Stimulated activated CD4-positive, alpha-beta T cell treated with anti-CD3 and anti-CD28 coated beads, TNF-alpha, amount 100 ng/mL, for 48 hours (primary cell): ENCODE results near the gene POC1B.

Experiments used
- DNase-seq, 3 donors: peaks; one replicate each; pipeline ENCODE4 v3.0.0-alpha.2; 2020; ENCODE audit warnings: low read depth in 3 of 3

POC1B gene

DNA sequence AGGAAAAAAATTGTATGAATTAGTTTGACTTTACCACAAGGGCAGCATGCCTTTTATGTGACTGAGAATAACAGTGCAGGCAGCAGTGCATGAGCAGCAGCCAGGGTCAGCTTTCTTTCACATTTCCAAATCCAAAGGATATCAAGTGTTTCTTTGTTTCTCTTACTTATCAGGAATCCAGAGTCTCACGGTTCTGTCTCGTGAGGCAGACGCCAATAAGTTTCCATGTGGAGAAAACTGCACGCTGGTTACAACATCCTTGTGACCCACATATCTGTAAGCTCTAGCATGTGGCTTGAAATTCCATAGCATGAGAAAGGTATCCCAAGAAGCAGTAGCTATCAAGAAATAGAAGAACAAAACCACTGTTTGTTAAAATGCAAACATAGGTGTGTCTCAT, 28.8 kb downstream of the POC1B start:
- DNase-seq, result no peak

DNA sequence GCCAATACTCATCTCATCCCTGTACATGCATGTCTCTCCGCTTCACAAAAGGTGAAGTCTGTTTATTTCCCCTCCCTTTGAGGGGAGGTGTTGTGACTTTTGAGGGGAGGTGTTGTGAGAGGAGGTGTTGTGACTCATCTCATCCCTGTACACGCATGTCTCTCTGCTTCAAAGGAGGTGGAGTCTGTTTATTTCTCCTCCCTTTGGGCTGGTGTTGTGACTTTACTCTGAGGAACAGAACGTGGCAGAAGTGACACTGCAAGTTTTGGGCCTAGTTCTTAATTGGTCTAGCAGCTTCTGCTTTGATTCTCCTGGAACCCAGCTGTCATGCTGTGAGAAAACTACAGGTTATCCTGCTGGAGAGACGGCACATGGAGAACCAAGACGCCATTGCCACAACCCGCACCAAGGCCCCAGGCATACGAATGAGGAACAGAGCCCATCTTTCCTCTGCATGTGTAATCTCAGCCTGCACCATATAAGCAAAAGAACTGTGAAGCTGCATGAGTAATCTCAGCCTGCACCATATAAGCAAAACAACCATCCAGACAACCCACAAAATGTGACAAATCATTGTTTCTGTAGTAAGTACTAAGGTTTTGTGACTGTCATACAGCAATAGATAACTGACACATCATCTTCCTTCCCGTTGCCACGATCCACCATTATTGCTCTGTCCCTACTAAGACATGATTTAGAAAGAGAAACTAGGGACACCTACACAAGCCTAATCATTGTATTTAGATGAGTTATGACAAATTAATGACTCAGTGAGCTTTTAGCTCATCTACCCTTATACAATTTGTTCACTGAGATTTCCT, 31.2 kb downstream of the POC1B start:
- peak; percentile 11 to 46 (median 22) for DNase-seq

DNA sequence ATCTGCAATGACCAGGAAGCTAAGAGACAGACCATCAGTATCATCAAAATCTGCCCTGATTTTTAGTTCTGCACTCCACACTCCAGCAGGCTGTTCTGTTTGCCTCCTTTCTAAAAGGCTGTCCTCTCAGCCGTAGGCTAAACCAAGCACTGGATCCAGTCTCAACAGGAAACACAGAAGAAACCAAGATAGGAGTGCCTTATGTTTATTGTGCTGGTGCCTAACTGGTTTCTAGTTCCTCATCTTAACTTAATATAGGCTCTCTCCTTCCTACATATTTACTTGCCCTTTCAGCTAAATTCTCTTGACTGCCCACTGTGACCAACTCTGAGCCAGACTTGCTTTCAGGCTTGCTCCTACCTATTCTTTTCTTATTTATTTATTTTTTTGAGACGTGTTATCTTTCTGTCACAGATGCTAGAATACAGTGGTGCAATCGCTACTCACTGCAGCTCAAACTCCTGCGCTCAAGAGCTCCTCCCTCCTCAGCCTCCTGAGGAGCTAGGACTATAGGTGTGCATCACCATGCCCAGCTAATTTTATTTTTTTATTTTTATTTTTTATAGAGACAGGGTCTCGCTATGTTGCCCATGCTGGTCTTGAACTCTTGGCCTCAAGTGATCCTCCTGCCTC, 32.1 kb downstream of the POC1B start:
- DNase-seq, result no peak

DNA sequence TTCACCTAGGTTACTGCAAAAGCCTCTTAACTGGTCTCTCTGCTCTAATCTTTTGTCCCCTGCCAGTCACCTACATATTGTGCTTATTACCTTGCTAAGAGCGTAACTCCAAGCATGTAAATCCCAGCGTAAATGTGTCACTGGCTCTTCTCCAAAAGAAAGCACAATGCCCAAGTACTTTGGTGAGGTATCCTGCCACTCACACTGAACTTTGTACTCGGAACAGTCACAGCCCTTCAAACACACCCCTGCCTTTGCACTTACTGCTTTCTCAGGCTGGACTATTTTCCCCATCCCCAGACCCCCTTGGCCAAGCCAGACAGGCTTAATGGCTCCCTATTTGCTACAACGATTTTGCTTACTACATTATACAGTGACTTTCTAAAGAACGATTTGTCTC, 33.0 kb downstream of the POC1B start:
- DNase-seq, result no peak

DNA sequence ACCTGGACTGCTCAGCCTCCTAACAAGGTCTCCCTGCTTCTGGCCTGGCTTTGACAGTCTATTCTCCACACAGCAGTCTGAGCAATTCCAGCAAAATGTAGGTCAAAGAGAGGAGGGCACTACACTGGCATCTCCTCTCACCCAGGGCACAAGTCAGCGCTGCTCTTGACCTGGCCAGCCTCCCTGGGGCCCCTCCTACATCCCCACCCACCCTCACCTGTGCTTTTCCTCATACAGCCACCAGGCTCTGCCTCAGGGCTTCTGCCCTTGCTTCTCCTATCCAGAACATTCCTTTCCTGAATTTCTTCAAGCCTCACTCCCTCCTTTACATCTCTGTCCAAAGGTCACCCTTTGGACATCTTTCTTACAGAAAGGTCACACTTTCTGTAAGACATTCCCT, 34.9 kb downstream of the POC1B start:
- no peak for DNase-seq

DNA sequence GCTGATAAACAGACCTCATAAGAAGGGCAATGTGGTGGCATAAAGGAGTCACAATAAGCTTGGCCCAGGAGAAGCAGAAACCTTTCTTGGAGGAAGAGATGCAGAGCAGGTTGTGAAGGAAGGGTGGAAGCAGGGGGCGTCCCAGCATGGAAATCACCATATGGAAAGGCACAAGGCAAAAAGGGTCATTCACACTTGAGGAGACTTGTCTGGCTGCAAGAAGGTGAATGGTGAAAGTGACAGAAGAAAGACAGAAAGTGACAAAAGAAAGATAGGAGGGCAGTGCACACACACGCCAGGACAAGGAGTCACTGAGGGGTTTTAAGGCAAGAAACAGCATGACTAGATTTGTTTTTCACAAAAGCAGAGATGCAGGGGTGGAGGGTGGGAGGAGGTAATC, 39.6 kb downstream of the POC1B start:
- DNase-seq, result no peak

DNA sequence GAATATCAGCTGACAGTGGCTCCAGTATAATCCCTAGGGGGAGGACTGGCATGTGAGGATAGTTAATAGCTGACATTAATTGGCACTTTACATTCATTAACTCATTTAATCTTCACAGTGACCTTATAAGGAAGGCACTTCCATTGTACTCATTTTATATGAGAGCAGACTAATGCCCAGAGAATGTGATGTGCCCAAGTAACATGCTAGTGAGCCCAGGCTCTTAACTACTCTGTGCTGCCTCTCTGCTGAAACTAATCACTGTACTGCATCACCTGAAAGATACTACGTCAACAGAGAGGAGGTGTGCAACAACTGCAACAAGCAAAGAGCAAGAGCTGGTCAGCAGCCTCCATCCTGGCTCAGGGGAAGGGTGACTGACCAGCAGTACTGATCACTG, 41.4 kb downstream of the POC1B start:
- no peak for DNase-seq

DNA sequence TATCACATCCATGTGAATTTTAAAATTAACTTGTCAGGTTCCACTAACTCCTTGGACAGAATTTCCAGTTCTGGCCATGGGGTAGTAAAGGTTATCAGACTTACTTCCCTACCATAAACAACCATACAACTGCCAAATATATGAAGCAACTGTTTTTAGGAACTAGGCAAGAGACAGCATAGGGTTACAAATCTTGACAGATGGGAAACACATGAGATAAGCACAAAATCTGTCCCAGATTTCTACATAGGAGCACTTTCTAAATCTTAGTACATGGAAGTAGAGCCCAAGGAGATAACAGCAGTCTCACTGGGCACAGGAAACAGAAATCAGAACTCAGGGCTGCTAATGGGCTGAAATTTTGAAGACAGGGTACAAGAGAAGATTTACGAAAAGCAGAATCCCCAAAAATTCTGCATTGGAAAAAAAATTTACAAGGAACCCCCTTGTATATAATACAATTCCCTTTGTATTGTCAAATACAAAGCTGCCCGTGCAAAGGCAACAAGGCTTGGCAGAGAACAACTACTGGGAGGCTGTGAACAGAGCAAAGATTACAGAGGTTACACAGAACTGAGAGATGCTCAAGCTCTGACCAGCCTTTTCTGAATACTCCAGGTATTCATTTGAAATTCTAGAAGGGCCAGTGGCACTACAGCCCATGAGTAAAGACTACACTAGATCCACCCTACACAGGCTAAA, 44.5 kb downstream of the POC1B start:
- DNase-seq, result no peak

DNA sequence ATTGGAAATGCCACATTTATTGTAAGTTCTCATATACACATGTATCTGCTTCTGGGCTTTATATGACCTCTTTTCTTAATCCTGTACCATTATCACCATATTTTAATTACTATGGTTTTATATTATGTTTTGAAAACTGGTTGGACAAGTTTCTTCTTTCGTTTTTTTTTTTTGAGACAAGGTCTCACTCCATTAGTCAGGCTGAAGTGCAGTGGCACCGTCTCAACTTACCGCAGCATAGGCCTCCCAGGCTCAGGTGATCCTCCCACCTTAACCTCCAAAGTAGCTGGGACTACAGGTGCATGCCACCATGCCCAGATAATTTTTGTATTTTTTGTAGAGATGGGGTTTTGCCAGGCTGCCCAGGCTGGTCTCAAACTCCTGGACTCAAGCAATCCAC, 45.9 kb downstream of the POC1B start:
- DNase-seq, result no peak

DNA sequence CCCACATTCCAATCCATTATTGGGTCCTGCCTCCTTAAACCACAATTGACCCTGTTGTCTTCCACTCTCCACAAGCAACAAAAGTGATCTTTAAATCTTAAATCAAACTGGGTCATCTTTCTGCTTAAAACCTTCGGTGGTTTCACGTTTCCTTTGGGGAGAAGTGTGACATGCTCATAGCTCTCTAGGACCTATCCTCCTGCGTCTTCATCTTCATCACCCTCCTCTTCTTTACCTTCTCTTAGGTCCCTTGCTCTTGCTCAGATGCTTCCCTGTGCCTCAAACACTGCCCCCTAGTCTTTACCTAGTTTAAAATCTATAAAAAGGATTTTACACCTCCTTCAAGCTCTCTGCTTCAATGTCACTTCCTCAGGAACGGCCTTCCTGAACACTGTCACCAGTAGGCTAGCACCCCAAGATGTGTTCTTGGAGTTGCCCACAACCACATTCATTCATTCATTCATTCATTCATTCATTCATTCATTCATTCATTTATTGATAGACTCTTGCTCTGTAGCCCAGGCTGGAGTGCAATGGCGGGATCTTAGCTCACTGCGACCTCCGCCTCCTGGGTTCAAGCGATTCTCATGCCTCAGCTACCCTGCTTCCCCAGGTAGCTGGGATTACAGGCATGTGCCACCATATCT, 48.1 kb downstream of the POC1B start:
- DNase-seq, result no peak

DNA sequence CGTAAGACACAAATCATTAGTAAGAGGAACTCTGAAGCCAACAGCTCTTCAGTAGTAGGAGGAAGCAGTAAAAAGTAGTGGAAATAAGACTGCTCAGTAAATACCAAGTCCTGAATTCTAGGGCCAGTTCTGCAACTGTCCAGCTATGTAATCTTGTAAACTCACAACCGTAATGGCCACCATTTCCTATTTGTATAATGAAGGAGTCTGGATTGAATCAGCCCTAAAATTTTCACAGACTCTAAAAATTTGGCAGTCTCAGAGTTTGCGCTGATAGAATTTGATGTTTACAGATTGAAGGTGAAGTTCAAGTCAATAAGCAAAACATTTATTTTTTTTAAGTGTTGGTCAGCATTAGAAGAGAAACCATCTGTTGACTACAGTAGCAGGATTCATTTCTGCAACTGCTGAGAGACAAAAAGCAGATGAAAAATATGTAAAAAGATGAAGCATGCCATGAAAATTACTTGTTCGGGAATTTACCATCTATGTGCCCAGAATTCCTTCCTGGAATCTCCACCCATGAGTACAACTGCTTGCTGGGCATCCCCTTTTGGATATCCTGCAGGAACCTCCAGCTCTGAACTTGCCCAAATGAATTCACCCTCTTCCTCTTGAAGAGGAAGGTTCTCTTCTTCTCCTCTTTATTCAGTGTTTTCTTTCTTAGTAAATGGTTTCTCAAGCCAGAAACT, 48.8 kb downstream of the POC1B start:
- DNase-seq, result no peak

DNA sequence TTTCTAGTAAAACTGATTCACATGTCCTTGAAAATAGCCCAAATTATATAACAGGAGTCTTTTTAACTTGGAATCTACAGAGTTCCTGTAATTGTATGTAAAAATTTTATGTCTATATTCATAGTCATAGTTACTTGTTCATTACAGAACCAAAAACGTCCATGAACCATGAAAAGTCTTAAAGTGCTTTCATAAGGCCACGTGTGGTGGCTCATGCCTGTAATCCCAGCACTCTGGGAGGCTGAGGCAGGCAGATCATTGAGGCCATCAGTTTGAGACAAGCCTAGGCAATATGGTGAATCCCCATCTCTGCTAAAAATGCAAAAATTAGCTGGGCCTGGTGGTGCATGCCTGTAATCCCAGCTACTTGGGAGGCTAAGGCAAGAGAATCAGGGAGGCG, 49.6 kb downstream of the POC1B start:
- no peak for DNase-seq

DNA sequence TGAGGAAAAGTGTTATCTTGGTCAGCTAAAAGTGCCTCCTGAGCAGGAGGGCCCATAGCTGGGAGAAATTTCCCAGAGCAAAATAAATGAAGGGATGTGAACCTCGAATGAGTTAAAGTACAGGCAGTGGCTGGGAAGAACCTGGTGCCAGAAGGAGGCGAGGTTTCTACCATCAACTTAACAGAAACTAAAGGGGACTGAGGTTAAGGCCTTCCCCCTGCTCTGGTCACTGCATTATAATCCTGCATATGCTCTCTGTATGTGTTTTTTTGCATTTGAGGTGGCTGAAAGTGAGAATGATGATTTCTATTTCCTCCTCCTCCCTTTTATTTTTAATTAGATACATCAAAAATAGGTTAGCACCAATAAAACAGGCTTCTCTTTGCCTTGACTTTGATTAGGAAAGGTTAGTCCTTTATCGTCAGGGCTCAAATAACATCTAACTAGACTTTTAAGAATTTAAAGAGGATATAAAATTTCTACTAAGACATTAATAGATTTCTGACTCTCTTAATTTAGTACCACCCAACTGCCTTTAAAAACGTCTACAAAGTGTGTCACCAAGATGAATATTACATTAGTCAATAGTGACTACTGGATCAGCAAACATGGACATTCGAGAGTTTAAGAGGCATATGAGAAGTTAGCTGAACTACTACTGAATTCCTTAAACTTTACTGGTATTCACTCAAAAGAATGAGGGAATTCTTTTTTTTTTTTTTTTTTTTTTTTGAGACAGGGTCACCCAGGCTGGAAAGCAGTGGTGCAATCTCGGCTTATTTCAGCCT, 50.5 kb downstream of the POC1B start:
- DNase-seq, result no peak

DNA sequence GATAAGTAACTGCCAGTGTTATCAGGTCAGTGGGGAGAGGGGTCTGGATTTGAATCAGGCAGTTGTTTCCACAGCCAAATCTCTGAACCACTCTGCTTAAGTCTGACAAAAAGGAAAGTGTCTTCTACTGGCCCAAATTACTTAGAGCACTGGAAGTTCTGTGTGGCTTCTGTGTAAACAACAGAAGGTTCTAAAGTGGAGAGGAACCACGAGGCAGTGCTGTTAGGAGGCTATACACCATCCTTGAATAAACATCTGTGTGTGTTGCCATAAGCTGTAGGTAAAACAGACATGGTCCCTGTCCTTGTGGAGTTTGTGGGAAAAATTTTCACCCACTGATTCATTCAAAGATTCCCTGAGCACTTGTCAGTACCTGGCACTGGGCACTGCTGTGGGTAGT, 51.2 kb downstream of the POC1B start:
- DNase-seq, result no peak

DNA sequence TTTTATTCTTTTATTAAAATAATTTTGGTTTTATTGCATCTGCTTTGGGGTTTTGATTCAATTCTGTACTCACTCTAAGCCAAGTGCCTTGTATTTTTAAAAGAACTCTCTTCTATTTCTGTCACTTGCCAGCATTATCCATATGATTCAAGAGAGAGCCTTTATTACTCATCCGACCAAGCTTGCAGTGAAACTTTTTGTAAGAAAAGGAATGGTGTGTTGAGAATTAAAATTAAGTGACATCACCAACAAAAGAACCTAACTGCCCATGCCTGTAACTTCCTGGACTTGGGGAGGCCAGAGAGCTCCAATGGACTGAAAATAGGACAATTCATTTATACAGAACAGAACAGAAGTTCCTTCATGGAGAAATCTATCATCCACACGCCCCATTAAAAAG, 53.3 kb downstream of the POC1B start:
- no peak for DNase-seq

DNA sequence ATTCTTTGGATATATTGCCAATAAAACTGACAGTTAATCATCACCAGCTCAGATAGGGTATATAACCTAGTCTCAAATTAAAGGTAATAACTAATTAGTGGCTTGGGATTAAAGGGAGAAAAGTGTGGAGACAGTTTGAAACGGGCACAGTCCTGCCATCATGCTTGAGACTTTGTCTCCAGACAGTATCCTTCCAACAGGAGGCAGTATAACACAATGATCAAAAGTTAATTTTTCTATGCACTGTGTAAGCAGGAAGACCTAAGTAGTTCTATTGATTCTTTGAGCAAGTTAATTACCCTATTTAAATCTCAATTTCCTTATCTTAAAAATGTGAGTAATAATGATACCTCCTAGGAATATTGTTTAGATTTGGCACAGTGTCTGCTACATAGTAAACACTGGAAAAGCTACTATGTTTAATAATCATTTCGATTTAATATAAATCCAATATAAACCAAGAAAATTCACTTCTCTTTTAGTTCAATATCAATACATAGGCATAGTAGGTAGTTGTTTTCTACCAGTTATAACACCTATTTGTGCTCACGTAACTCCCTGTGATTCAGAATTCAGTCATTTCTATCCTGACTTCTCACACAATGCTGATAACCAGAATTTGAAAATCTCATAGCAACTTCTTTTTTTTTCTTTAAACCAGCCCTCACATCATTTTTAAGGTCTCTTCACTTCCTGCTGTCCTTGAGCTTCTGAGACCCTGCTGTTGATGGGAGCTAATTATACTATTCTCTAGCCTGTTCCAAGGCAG, 54.9 kb downstream of the POC1B start:
- no peak for DNase-seq

DNA sequence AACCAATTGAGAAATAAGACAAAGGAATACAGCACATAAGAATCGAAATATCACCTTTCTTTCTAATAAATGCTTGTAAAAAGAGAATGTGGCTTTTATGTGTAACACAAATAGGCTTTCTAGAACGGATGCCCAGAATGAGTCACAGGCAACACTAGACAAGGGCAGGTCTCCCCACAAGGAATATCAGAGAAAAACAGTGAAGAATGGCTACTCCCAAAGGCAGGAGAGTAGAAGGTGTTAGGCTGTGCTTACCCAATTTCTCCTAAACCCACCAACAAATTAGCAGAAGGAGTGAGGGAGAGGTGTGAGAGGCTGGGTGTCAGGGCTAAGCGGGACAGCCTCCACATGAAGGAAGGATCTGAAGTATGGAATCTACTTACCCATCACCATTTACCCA, 56.5 kb downstream of the POC1B start:
- no peak for DNase-seq

DNA sequence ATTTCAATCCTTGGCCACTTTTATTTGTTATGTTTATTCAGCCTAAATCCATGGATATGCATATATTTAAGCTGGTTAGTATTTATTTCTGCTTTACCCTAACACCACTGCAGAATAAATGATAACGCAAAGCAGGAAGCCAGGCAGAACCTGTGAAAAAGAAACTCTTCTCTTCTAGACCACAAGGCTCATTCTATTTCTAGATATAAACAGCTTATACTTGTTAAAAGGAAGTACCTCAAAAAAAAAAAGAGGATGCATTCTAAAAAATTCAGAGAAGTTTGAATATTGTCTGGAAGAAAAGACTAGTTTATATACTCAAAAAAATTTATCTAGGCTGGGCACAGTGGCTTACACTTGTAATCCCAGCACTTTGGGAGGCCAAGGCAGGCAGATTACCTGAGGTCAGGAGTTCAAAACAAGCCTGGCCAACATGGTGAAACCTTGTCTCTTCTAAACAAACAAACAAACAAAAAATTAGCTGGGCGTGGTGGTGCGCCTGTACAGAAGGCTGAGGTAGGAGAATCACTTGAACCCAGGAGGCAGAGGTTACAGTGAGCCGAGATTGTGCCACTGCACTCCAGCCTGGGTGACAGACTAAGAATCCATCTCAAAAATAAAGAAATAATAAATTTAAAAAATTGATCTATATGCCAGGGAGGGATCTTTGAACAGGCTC, 57.1 kb downstream of the POC1B start:
- no peak for DNase-seq

DNA sequence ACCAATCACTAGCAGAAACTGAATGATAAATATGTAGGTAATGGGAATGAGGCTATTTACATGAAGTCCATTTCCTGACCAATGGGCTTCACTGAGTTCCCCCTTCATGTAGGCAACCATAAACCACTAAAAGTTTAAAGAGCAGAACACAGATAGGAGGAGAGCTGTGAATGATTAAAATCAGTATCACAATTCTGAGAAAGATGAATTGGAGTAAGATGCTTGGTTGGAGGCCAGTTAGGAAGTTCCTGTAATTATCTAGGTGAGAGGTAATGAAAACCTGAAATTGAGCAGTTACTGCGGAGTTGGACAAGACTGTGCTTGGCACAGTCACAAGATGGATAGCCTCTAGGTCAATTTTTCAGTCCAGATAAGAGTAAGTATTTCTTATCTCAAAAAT, 57.8 kb downstream of the POC1B start:
- no peak for DNase-seq
